GM12873 (cell line): Measurements from ENCODE around the gene GP5.

ENCODE experiments used
- CTCF ChIP-seq: IDR thresholded peaks from 2 replicates; pipeline ENCODE4 v1.5.1; 2012; ENCODE audit warnings: low read depth, mild to moderate bottlenecking, moderate library complexity, low read length, control low read depth; ENCODE audit not compliant: insufficient read depth; ENCODE audit errors: missing control alignments

GP5 gene

GRCh38 chr3:194390835-194391234 is 8.2 kb downstream of the GP5 start:
- TF ChIP-seq CTCF: no peak

GRCh38 chr3:194389269-194389668 is 9.8 kb downstream of the GP5 start:
- TF ChIP-seq CTCF: no peak

DNA sequence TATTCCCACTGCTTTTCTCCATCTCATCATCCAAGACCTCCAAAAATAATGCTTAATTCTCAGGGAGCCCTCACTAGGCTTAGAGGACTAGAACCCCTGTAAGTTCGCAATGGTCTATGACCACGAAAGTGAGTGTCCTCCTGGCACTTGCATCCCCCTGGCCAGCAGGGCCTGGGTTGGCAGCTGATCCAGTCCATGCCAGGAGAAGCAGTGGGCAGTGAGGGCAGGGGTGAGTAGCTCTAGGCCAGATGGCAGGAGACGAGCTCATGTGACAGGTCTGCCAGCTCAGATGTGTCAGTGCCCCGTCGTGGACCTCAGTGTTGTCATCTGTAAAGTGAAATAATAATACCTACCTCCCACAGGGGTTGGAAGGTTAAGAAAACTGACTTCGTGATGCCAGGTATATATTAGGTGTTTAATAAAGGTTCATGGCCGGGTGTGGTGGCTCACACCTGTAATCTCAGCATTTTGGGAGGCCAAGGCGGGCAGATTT is 11.1 kb downstream of the GP5 start:
- no peak for TF ChIP-seq CTCF

GRCh38 chr3:194387276-194387675 is 11.8 kb downstream of the GP5 start:
- TF ChIP-seq CTCF: no peak

- no peak for TF ChIP-seq CTCF
Observed at GRCh38 chr3:194386648-194387047, 12.4 kb downstream of the GP5 start.

DNA sequence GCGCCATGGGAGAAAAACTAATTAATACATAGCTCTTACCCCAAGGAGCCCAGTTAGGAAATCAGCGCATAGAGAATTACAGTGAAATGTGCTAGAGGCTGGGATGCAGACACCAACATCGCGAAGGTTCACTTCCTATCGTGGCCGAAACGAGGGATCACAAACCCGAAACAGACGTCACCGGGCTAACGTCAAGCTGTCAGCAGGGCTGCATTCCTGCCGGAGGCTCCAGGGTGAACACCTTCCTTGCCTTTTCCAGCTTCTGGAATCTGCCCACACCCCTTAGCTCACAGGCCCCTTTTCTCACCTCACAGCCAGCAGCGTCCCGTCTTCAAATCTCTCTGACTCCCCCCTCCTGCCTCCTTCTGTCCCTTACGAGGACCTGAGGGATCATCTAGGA is 13.0 kb downstream of the GP5 start:
- TF ChIP-seq CTCF: no peak

DNA sequence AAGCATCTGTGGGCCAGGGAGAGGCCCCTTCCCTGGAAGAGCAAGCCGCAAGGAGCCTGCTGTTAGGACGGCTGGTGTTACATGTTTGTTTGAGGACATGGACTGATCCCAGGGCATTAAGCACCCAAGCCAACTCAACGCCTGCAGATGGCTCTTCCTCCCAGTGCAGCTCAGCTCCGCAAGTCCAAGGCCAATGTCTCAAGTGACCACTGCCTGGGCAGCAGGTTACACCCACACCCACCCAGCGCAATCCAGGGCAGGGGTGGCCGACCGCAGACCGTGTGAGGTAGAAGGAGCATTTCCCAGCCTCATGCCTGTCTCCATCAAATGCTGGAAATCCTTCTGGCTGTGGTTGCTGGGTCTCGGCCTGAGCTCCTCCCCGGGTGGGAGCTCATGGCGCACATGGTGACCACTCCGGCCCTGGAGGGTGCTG is 14.5 kb downstream of the GP5 start:
- TF ChIP-seq CTCF: no peak
